Inflammatory macrophage treated with lipopolysaccharide for 1 hour (primary cell): ENCODE data around the gene ATP8A2.
A peak's percentile ranks its signal among the peaks of the same experiment; 100 is the strongest.

Experiments used
- DNase-seq, 2 donors: peaks; one replicate each; pipeline ENCODE4 v3.0.0-alpha.2; 2020 to 2022

Gene ATP8A2

DNA sequence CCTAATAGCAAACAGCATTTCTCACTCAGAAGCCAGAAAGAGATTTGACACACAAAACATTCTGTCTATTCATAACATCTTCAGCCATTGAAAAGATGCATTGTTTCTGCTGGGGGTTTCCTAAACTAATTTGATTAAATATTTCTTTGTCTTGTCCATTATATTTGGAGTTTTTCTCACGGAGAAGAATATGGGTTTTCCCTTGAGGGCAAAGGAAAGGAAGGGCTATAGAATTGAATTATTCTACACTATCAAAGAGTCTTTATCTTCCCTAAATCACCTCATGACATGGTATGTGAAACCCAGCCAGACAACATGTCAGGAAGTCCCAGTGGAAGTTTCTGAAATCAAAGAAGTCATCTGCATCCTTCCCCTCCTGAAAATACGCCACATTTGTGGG, 493.6 kb downstream of the ATP8A2 start:
- no peak for DNase-seq

DNA sequence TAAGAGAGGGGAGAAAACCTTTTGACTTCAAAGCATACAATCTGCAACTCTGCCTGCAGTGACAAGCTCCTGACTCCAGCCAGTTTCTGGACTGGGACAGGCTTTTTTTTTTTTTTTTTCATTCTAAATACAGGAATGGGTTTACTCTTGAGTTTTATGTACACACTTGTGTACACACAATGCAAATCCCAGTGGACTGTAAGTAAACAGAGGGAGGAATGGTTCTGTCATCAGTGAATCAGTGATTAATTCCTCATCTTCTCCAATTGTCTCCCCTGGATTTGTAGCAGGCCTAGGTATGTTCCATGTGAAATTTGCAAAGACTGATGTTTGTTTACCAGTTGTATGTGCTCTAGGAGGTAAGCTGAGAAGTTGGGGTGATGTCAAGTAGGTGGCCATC, 495.3 kb downstream of the ATP8A2 start:
- no peak for DNase-seq

GRCh38 chr13:25868490-25868889, 496.7 kb downstream of the ATP8A2 start:
- no peak for DNase-seq

GRCh38 chr13:25869941-25870340, 498.2 kb downstream of the ATP8A2 start:
- no peak for DNase-seq

DNA sequence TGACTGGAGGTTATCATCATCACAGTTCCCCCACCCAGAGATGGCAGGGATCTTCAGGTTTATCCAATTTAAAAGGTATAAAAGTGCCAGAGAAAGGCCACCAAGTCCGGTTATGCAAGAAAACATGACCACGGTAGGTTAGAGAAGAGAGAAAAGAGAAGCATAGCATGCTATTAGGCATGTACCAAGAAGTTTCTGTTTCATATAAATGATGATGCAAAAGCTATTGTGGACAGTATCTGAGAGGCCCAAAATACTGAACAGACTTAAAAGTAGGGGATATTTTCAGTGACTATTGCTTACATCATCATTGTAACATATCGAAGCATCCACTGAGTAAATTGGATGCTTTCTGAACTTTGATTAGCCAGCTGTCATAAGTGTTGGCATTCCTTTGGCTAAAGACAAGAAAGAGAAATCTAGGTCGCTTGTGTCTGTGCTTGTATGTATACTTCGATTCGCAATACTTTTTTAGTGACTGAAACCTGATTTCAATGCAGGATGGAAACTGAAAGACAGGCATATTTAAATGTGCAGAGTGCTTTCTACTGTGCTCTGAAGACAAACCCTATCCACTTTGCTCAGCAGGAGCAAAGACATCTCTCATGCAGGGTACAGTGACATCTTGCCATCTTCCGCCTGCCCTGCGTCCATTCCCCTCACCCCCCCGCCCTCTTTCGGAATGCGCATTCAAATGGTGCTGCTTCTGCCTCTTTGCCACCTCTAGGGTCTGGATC, 499.8 kb downstream of the ATP8A2 start:
- DNase-seq = peak; percentile 10 to 29

- peak; percentile 6 to 31 for DNase-seq
These were observed 500.9 kb downstream of the ATP8A2 start for GRCh38 chr13:25872481-25873241.

DNA sequence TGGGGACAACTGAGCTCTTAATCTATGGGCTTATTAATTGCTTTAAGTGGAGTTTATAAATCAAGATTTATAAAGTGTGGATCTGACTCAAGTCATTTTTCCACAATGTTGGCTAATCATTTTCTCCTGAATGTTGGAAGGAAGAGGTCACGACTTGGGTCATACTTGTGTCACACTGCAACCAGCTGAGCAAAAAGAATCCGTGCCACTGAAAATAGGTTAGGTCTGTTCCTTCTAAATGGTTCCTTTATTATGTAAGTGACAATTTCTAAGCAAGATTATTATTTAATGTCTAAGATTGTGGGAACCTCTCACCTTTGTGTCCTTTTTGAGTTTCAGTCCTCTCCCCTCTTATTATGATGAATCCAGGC, 501.5 kb downstream of the ATP8A2 start:
- DNase-seq = peak; percentile 8 to 18

- no peak for DNase-seq
These were observed 502.4 kb downstream of the ATP8A2 start for GRCh38 chr13:25874064-25874737.

DNA sequence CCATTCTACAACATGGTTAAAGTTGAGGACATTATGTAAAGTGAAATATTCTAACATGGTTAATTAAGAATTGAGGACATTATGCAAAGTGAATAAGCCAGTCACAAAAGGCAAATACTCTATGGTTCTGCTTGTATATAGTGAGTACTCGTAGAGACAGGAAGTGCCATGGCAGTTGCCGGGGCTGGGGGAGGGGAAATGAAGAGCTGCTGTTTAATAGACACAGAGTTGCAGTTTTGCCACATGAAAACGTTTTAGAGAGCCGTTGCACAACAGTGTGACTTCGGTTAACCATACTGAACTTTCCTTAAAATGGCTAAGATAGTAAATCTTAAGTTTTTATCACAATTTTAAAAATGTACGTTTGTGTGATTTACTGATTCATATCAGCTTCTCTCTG, 503.1 kb downstream of the ATP8A2 start:
- peak; percentile 8 to 20 for DNase-seq

- DNase-seq = no peak
These were observed 504.5 kb downstream of the ATP8A2 start for GRCh38 chr13:25876247-25876646.

- no peak for DNase-seq
These were observed 507.7 kb downstream of the ATP8A2 start for GRCh38 chr13:25879466-25879865.

DNA sequence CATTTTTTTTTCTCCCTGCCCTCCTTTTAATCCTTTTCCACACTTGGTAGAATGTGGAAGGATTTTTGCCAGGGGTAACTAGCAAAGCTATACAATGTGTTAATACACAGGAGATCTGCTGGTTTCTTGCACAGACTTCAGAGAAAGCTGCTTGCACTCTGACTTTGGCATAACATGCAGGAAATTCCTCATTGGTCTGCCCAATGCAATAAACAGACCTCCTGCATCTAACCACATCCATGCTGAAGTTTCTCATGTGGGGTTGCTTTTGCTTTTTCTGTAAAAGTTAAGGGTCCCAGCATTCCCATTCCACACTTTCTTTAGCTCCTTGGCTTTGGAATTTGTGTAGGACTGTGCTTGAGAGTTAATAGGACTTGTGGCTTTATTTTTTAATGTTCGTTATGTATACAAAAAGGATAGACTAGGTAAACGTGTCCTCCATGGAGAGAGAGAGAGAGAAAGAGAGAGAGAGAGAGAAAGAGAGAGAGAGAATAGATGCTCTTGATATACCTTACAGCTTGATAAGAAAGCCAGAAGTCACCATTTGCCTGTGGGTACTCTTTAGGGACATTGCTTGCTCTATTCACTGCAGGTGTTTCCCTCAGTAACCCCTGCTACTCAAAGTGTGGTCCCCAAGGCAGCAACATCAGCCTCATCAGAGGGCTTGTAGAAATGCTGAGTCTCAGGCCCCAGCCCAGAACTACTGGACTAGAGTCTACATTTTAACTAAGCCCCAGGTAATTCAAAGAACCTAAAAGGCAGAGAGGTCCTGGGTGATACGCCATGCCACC, 509.6 kb downstream of the ATP8A2 start:
- no peak for DNase-seq

DNA sequence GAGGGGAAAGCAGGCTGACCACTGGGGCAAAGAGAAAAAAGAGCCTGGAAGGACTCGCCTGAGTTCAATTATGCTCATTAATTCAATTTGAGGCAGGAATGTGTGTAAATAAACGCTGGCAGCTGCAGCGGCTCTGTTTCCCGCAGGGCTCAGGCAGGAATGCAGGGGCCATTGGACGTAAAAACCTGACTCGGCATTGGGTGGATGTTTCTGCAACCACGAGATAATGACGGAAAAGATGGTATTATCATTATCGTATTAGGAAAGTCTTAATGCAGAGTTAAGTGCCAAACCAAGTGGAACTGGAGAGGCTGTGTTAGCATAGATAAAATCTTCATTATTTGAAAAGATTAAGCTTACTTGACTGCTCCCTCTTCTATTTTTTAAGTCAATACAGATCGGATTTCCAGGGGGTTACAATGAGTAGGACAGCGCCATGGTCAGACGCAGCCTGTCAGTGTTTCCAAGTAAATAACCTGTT, 510.2 kb downstream of the ATP8A2 start:
- no peak for DNase-seq

- DNase-seq = no peak
These were observed 510.9 kb downstream of the ATP8A2 start for GRCh38 chr13:25882466-25883357.

DNA sequence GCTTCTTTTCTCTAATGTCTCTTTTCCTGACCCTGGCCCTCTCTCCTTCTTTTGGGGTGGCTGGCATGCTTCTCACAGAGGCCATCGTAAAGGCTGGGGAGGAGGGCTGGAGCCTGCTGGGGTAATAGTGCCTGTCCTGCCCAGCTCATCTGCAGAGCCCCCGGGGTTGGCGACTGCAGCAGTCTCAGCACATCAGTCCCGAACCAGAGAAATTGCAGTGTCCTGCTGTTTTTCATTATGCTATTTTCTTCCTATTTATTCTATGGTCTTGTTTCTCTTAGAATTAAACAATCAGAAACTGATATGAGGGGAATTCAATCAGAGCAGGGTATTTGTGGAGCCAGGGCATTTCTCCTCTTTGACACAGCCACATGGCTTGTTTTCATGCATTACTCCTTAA, 513.6 kb downstream of the ATP8A2 start:
- no peak for DNase-seq

DNA sequence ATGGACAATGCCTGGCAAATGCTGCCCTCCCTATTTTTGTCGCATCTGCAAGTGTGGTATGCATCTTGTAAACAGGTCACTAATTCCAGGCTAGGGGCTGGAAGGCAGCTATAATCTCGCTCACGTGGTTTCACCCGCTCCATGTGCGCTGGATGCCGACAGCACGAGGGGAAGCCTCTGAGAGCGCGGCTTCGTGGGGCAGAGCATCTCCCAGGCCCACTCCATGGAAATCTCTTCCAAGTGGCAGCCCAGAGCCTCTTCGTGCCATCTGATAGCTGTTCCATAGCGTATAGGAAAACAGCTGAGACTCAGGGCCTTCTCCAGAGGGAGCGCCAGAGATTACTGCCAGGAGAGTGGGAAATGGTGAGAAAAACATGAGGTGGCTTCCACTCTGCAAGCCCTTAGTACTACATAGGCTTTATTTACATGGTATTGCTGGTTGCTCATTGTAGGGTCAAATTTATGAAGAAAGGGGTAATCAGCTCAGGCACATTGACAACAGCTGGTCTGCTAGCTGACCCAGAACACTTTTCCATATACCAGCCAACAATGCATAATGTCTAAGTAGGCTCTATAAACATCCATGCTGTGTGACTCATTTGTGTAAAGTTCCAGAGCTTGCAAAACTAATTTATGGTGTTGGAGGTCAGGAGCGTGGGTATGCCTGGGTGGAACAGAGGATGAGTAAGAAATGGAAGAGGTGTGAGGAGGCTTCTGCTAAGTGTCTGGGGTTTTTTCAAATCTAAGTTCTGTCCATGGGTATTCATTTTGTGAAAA, 514.9 kb downstream of the ATP8A2 start:
- peak; percentile 36 to 81 for DNase-seq

GRCh38 chr13:25887962-25888655, 516.3 kb downstream of the ATP8A2 start:
- peak; percentile 27 to 35 for DNase-seq

- peak; percentile 7 to 13 for DNase-seq
These were observed 519.0 kb downstream of the ATP8A2 start for GRCh38 chr13:25890671-25891212.

- DNase-seq = no peak
These were observed 527.2 kb downstream of the ATP8A2 start for GRCh38 chr13:25898991-25899390.

GRCh38 chr13:25899464-25899863, 527.7 kb downstream of the ATP8A2 start:
- DNase-seq = no peak
